HG03575 (cell line): ENCODE results near the gene VEGFB.

Experiments used
- ATAC-seq: cut with Tn5 transposase; IDR thresholded peaks from one replicate; pipeline ENCODE4 v1.9.1; 2021; ENCODE audit not compliant: unreplicated experiment, insufficient number of reproducible peaks, low FRiP score; ENCODE audit errors: extremely low read depth

The VEGFB gene

DNA sequence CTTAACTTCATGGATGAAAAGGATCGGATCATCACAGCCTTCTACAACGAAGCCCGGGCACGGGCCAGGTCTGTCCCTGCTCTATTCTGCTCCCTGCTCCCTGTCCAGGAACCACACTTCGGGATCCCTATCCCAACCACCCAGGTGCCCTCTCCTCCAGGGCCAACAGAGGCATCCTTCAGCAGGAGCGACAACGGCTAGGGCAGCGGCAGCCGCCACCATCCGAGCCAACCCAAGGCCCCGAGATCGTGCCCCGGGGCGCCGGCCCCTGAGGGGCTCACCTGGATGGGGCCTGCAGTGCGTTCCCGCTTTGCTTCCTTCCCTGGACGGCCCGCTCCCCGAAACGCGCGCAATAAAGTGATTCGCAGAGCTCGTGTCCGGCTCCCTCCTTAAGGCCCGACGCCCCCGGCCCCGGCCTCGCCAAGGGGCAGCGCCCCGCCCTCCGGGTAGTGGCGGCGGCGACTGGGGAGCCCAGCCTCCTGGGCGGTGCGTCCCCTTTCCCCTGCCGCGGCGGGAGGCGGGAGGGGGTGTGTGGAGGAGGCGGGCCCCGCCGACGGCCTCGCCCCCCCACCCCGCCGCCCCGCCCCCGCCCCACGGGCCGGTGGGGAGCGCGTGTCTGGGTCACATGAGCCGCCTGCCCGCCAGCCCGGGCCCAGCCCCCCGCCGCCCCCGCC lies at the start of gene VEGFB:
TSS of gene VEGFB (plus strand) at position 672 of the 674 bp plus-strand sequence. CDS start 250 bp downstream, outside the sequence.
- ATAC-seq: no peak

GRCh38 chr11:64185175-64185692 lies 49.1 kb upstream of the VEGFB start:
- ATAC-seq: no peak

GRCh38 chr11:64185693-64186491 lies 48.5 kb upstream of the VEGFB start, which contains the start of gene STIP1:
TSS of gene STIP1 (plus strand) at chr11:64186171. CDS start at chr11:64186262, 91 bp downstream.
- ATAC-seq: peak; percentile 76

GRCh38 chr11:64186492-64187165 lies 47.8 kb upstream of the VEGFB start:
- ATAC-seq: no peak

DNA sequence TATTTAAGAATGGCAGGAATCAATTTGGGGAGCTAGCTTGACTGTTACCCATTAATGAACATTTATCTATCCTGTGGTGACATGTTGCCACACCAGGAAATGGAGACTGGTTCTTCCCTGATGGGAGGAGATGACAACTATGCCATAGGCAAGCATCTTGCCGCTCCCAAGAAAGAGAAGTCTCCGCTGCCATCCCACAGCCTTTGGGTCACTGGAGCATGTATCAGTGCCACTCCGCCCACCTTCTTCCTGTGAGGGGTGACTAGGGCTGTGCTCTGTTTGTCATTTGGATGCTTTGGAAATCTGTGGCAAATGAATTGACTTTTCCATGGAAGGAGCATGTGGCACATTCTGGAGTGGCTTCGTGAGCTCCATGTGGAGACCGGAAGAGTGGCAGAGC lies 42.0 kb upstream of the VEGFB start:
- no peak for ATAC-seq

- no peak for ATAC-seq
These were observed 37.8 kb upstream of the VEGFB start for GRCh38 chr11:64196626-64197025.

- no peak for ATAC-seq
These were observed 35.9 kb upstream of the VEGFB start for GRCh38 chr11:64198511-64198910.

GRCh38 chr11:64201543-64201942 lies 32.8 kb upstream of the VEGFB start:
- no peak for ATAC-seq

DNA sequence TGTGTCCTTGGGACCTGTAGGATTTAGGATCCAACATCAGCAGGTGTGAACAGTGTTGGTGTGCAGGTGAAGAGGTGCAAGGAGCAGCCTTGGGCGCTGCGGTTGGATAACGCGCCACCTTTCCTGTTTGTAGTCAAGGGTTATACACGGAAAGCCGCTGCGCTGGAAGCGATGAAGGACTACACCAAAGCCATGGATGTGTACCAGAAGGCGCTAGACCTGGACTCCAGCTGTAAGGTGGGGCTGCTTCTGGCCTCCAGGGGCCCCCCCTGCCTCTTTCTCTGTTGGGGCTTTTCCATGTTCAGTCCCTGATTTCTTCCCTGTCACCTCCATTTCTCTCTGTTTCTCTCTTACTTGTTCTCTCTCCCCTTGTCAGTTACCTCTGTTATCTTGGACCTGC lies 31.4 kb upstream of the VEGFB start:
- no peak for ATAC-seq

DNA sequence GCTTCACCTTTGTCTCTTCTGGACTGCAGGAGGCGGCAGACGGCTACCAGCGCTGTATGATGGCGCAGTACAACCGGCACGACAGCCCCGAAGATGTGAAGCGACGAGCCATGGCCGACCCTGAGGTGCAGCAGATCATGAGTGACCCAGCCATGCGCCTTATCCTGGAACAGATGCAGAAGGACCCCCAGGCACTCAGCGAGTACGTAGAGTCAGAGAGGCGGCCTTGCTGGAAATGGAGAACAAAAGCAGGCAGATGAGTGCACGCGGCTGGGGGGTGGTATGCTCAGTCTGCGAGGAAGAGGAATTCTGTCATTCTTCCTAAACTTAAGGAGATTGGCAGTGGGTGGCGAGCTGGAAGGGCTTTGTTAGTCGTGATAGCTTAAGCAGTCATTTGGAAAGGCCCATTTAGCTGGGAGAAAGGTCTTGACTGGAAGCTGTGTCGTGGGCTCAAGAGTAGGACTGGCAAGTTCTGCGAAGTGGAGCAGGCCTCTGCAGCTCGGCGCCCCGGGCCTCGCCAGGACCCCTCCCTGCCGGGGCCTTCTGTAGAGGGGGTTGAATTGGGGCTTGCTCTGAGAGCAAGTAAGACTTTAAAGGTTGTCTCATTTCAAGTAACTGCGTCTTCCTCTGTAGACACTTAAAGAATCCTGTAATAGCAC lies 30.8 kb upstream of the VEGFB start:
- ATAC-seq: no peak

DNA sequence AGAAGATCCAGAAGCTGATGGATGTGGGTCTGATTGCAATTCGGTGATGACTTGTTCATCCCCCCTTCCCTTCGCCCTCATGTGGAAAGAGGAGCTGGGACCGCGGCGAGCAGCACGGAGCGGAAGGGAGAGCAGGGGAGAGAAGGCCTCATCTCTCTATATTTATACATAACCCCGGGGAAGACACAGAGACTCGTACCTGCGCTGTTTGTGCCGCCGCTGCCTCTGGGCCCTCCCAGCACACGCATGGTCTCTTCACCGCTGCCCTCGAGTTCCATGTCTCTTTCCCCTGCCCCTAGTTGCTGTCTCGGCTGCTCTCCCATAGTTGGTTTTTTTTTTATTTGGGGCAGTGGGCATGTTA lies 30.3 kb upstream of the VEGFB start:
- no peak for ATAC-seq

DNA sequence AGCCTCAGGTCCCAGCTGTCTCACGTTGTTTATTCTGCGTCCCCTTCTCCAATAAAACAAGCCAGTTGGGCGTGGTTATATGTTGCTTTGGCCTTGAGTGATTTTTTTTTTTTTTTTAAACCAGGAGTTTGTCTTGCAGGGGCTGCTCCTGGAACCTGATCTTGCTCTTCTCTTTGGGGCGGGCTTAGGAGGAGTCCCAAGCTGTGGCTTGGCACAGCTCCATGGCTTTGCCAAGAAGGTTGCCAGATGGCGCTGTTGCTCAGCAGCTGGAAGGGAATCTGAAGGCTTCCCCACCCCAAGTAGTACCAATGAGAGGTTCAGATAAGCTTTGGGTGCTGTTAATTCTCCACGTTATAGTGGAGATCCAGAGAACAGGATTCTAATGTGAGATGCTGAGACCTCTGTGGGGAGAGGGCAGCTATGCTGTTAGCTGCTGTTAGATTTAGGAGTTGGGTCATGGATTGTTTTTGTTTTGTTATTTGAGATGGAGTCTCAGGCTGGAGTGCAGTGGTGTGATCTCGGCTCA lies 29.9 kb upstream of the VEGFB start:
- no peak for ATAC-seq

- no peak for ATAC-seq
These were observed 27.7 kb upstream of the VEGFB start, which contains the start of gene FERMT3 for GRCh38 chr11:64206457-64207255. TSS of gene FERMT3 (plus strand) at chr11:64206721. CDS start at chr11:64207365, 644 bp downstream.

DNA sequence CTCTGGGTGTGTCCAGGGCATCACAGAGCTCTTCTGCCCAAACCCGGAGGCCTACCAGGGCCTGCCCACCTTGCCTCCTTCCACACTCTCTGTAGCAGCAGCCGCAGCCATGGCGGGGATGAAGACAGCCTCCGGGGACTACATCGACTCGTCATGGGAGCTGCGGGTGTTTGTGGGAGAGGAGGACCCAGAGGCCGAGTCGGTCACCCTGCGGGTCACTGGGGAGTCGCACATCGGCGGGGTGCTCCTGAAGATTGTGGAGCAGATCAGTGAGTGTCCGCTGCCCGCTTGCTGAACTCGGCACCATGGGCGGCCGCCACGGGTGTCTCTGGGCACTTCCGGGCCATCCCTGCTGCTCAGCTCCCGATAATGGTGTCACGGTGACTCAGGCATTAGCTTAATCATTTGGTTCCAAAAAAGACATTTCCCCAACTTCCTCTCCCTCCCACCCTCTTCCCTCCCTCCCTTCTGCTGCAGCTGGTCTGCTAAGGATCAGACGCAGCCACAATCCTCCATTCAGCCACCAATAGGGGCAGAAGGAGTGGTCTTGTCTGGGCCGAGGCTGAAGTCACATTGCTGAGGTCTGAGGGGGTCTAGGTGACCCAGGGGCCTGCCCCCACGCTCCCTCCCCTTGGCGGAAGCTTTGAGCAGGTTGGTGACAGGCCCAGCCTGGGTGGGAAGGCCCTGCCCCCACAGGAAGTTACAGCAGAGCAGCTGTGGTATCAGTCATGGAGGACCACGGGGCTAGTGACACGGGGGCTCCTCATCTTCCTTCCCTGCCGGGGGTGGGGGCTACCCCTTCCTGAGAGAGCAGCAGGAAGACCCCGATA lies 26.9 kb upstream of the VEGFB start:
- ATAC-seq: no peak

GRCh38 chr11:64208086-64208795 lies 26.1 kb upstream of the VEGFB start:
- no peak for ATAC-seq

GRCh38 chr11:64208796-64209562 lies 25.4 kb upstream of the VEGFB start:
- no peak for ATAC-seq
